Liver (tissue), 9 donors: ENCODE measurements around the gene ZNF654. TPM values are rescaled to one million over a fixed set of nuclear protein-coding genes. Genes with fewer than 3 reads are reported as not detected.

Experiments used
- DNase-seq: peaks from one replicate; pipeline ENCODE4 v3.0.0-alpha.2; 2017; ENCODE audit warnings: low spot score
- H3K27ac ChIP-seq, 2 donors: one replicate each; pipeline ENCODE4 v1.7.0; 2013; ENCODE audit warnings: inconsistent platforms in 2 of 2, low read length in 2 of 2, control low read depth in 1 of 2, low read depth in 1 of 2, mild to moderate bottlenecking in 1 of 2
- H3K27me3 ChIP-seq, 4 donors: one replicate each; pipeline versions ENCODE4 v1.6.1 to v1.7.0; 2013; ENCODE audit warnings: low read length in 3 of 4, inconsistent platforms in 1 of 4, mild to moderate bottlenecking in 1 of 4, moderate library complexity in 1 of 4; ENCODE audit not compliant: control insufficient read depth in 4 of 4, insufficient read depth in 4 of 4
- H3K36me3 ChIP-seq, 4 donors: one replicate each; pipeline versions ENCODE4 v1.6.1 to v1.7.0; 2013; ENCODE audit warnings: low read length in 3 of 4, mild to moderate bottlenecking in 3 of 4, low read depth in 1 of 4, moderate library complexity in 1 of 4; ENCODE audit not compliant: control insufficient read depth in 4 of 4, insufficient read depth in 3 of 4
- H3K4me1 ChIP-seq, 4 donors: one replicate each; pipeline versions ENCODE4 v1.6.1 to v1.7.0; 2013; ENCODE audit warnings: low read length in 3 of 4, mild to moderate bottlenecking in 3 of 4, moderate library complexity in 1 of 4; ENCODE audit not compliant: control insufficient read depth in 4 of 4, insufficient read depth in 4 of 4
- H3K4me3 ChIP-seq, 3 donors: one replicate each; pipeline versions ENCODE4 v1.6.1 to v1.7.0; 2013; ENCODE audit warnings: low read length in 3 of 3, control low read depth in 1 of 3, low read depth in 1 of 3, mild to moderate bottlenecking in 1 of 3
- H3K9ac ChIP-seq, 2 donors: one replicate each; pipeline ENCODE4 v1.7.0; 2013; ENCODE audit warnings: low read length in 2 of 2, mild to moderate bottlenecking in 2 of 2, moderate library complexity in 2 of 2, control low read depth in 1 of 2, low read depth in 1 of 2
- H3K9me3 ChIP-seq, 4 donors: one replicate each; pipeline versions ENCODE4 v1.6.1 to v1.7.0; 2013; ENCODE audit warnings: low read length in 3 of 4; ENCODE audit not compliant: control insufficient read depth in 4 of 4
- ATF3 ChIP-seq: IDR thresholded peaks from 2 replicates; pipeline ENCODE4 v1.6.1; 2016; ENCODE audit warnings: antibody characterized with exemption
- CTCF ChIP-seq: fragments of 150-350 bp; IDR thresholded peaks from 2 replicates; pipeline ENCODE4 v1.5.1; 2017; ENCODE audit warnings: improper control_type of control experiment, low read depth, low read length; ENCODE audit not compliant: missing input control
- EGR1 ChIP-seq, 2 donors: IDR thresholded peaks; 2 replicates each; pipeline ENCODE4 v1.6.1; 2016 to 2018; ENCODE audit warnings: antibody characterized with exemption in 2 of 2, low read depth in 2 of 2
- FOXA1 ChIP-seq: IDR thresholded peaks from 2 replicates; pipeline ENCODE4 v1.6.1; 2016; ENCODE audit warnings: antibody characterized with exemption
- FOXA2 ChIP-seq: IDR thresholded peaks from 2 replicates; pipeline ENCODE4 v1.6.1; 2016; ENCODE audit warnings: antibody characterized with exemption
- GABPA ChIP-seq, 2 donors: IDR thresholded peaks in 1 of 2; conservative IDR thresholded peaks in 1 of 2; 2 replicates each; pipeline ENCODE4 v1.6.1; 2016; ENCODE audit warnings: antibody characterized with exemption in 2 of 2, mild to moderate bottlenecking in 1 of 2, moderate library complexity in 1 of 2
- HNF4A ChIP-seq, 2 donors: conservative IDR thresholded peaks; 2 replicates each; pipeline ENCODE4 v1.6.1; 2016; ENCODE audit warnings: antibody characterized with exemption in 2 of 2, mild to moderate bottlenecking in 2 of 2
- HNF4G ChIP-seq: IDR thresholded peaks from 2 replicates; pipeline ENCODE4 v1.6.1; 2016; ENCODE audit warnings: antibody characterized with exemption
- JUND ChIP-seq, 2 donors: IDR thresholded peaks; 2 replicates each; pipeline ENCODE4 v1.6.1; 2016; ENCODE audit warnings: antibody characterized with exemption in 2 of 2
- NR2F2 ChIP-seq: IDR thresholded peaks from 2 replicates; pipeline ENCODE4 v1.6.1; 2016; ENCODE audit warnings: antibody characterized with exemption
- RAD21 ChIP-seq, 2 donors: IDR thresholded peaks; 2 replicates each; pipeline ENCODE4 v1.6.1; 2016; ENCODE audit warnings: antibody characterized with exemption in 2 of 2, mild to moderate bottlenecking in 2 of 2
- REST ChIP-seq: IDR thresholded peaks from 2 replicates; pipeline ENCODE4 v1.6.1; 2016; ENCODE audit warnings: antibody characterized with exemption, mild to moderate bottlenecking
- RXRA ChIP-seq, 2 donors: IDR thresholded peaks; 2 replicates each; pipeline ENCODE4 v1.6.1; 2017 to 2018; ENCODE audit warnings: antibody characterized with exemption in 2 of 2, mild to moderate bottlenecking in 1 of 2
- SP1 ChIP-seq: IDR thresholded peaks from 2 replicates; pipeline ENCODE4 v1.6.1; 2018; ENCODE audit warnings: antibody characterized with exemption, mild to moderate bottlenecking
- TAF1 ChIP-seq: conservative IDR thresholded peaks from 2 replicates; pipeline ENCODE4 v1.6.1; 2016; ENCODE audit warnings: antibody characterized with exemption, mild to moderate bottlenecking
- YY1 ChIP-seq: IDR thresholded peaks from 2 replicates; pipeline ENCODE4 v1.6.1; 2016; ENCODE audit warnings: antibody characterized with exemption, mild to moderate bottlenecking
- WGBS: extraction: QIAGEN DNeasy Blood & Tissue Kit; methylation state at CpG from one replicate; pipeline ENCODE4 v1.1.7; 2013; 5-methylcytosine and 5-hydroxymethylcytosine counted together
- polyA plus RNA-seq, 2 donors: library from polyadenylated mRNA; stranded (reverse) in 1 of 2; unstranded in 1 of 2; fragments of 200-250 nt in 1 of 2; fragments of >200 nt in 1 of 2; fragmentation: Nextera tagmentation in 1 of 2; extraction: Ambion mirVana in 1 of 2; gene quantifications; one replicate each; pipeline versions ENCODE4 v1.2.1 to v1.2.3, GENCODE V29; 2013 to 2015
- total RNA-seq, 2 donors: library from RNA; depleted of rRNA; stranded (reverse); fragments of >200 nt; gene quantifications; one replicate each; pipeline ENCODE4 v1.2.3, GENCODE V29; 2014
- donor health status: healthy.
- donor health status: healthy.
- donor health status: healthy.
- donor health status: healthy.
- donor health status: healthy.

Gene ZNF654
- total and polyA plus RNA-seq, 4 donors, result 2.2 to 10.1 (median 5.4) TPM

- H3K9ac ChIP-seq, result no peak overlapping the region
- WGBS, result 95% methylated on average over 1 of the region's 1 CpG
- H3K4me3 ChIP-seq, result no peak overlapping the region
- H3K36me3 ChIP-seq, result peaks cover 0 to 4% (median 1%) of the 10 kb centered on the region in 4 donors
- no peaks in the 10 kb centered on the region for H3K4me1 ChIP-seq
- no peak overlapping the region for H3K27ac ChIP-seq
- H3K27me3 ChIP-seq, result no peaks in the 10 kb centered on the region
- no peaks in the 10 kb centered on the region for H3K9me3 ChIP-seq
- TF ChIP-seq FOXA2 (no peak), ATF3 (no peak)
- no peak for DNase-seq
These were observed 34.2 kb downstream of the ZNF654 start for GRCh38 chr3:88093266-88093665.

GRCh38 chr3:88101142-88101541 lies 42.1 kb downstream of the ZNF654 start:
- DNase-seq, result no peak
- WGBS, result 99% methylated on average over 1 of the region's 1 CpG
- no peak overlapping the region for H3K27ac ChIP-seq
- no peak overlapping the region for H3K9ac ChIP-seq
- peaks cover 0 to 2% (median 0%) of the 10 kb centered on the region in 4 donors for H3K36me3 ChIP-seq
- H3K27me3 ChIP-seq, result no peaks in the 10 kb centered on the region
- no peaks in the 10 kb centered on the region for H3K4me1 ChIP-seq
- no peaks in the 10 kb centered on the region for H3K9me3 ChIP-seq
- H3K4me3 ChIP-seq, result no peak overlapping the region
- no peak for TF ChIP-seq ATF3
- no peak for TF ChIP-seq HNF4A (conservative IDR thresholded peaks at IDR 0.05)
- TF ChIP-seq EGR1 (IDR thresholded peaks at IDR 0.05; ENCODE audit: low read depth in 2 of 2), result no peak

GRCh38 chr3:88105325-88105724 lies 46.3 kb downstream of the ZNF654 start:
- Histone ChIP-seq H3K27me3 (no peaks in the 10 kb centered on the region), H3K36me3 (no peaks in the 10 kb centered on the region), H3K27ac (no peak overlapping the region), H3K9ac (no peak overlapping the region), H3K9me3 (no peaks in the 10 kb centered on the region), H3K4me3 (no peak overlapping the region), H3K4me1 (no peaks in the 10 kb centered on the region)
- TF ChIP-seq NR2F2 (no peak), TAF1 (no peak), ATF3 (no peak), RXRA (IDR thresholded peaks at IDR 0.05) (no peak), SP1 (no peak), FOXA2 (no peak), GABPA (IDR thresholded peaks at IDR 0.05 in 1 of 2, conservative IDR thresholded peaks at IDR 0.05 in 1 of 2) (no peak), YY1 (no peak), HNF4A (conservative IDR thresholded peaks at IDR 0.05) (no peak)
- no peak for DNase-seq

GRCh38 chr3:88112289-88112688 lies 53.2 kb downstream of the ZNF654 start:
- H3K9me3 ChIP-seq, result no peaks in the 10 kb centered on the region
- H3K27me3 ChIP-seq, result no peaks in the 10 kb centered on the region
- no peak for TF ChIP-seq CTCF
- TF ChIP-seq TAF1, result no peak
- TF ChIP-seq JUND (IDR thresholded peaks at IDR 0.05), result no peak
- TF ChIP-seq REST, result no peak
- TF ChIP-seq NR2F2, result no peak
- TF ChIP-seq FOXA1, result no peak
- no peak for TF ChIP-seq HNF4G
- no peak for TF ChIP-seq RAD21 (IDR thresholded peaks at IDR 0.05)
- no peak for TF ChIP-seq YY1
- no peak overlapping the region for H3K9ac ChIP-seq
- no peak overlapping the region for H3K27ac ChIP-seq
- DNase-seq, result no peak
- H3K4me3 ChIP-seq, result no peak overlapping the region
- H3K36me3 ChIP-seq, result peaks cover 0 to 5% (median 3%) of the 10 kb centered on the region in 4 donors
- 96% methylated on average over 1 of the region's 1 CpG for WGBS
- H3K4me1 ChIP-seq, result no peaks in the 10 kb centered on the region
